Endothelial cell of umbilical vein (primary cell): Measurements from ENCODE around the gene KCNK13. TPM values are rescaled to one million over a fixed set of nuclear protein-coding genes. Genes with fewer than 3 reads are reported as not detected.
"Not testable (repeated sequence)": the region's sequence is repeated elsewhere in the genome, so short reads cannot be mapped to it uniquely, and the experiment has no call there.

Experiments used
- BruUV-seq: library from RNA; stranded (reverse); fragments of 400-500 nt; replicated peaks from 2 replicates; lab custom pipeline; 2021; lab: Mats Ljungman, UMichigan
- CTCF ChIA-PET: fragments of 300-600, 350-600 bp; sonication (Branson Sonifier 250); formaldehyde crosslinking; loops from one replicate; lab custom pipeline; 2021; ENCODE audit warnings: antibody characterized with exemption, inconsistent platforms; lab: Charles Lee
- POLR2A ChIA-PET: fragments of 300-600, 350-600 bp; sonication (Branson Sonifier 250); formaldehyde crosslinking; loops from one replicate; lab custom pipeline; 2021; ENCODE audit warnings: antibody characterized with exemption, inconsistent platforms; lab: Charles Lee
- DNase-seq: peaks from one replicate; pipeline ENCODE4 v3.0.0-alpha.2; 2011; ENCODE audit warnings: low read depth, low spot score
- FAIRE-seq: peaks from 2 replicates; lab custom pipeline; 2011; peaks lifted over from hg19 to GRCh38; lab: Jason Lieb, UNC
- H2AFZ ChIP-seq: 2 replicates; pipeline ENCODE4 v1.6.0; 2012; ENCODE audit warnings: low read depth, low read length, control low read depth, inconsistent platforms
- H3K27ac ChIP-seq: 2 replicates; pipeline ENCODE4 v1.5.1; 2011; ENCODE audit warnings: low read depth, mild to moderate bottlenecking, control low read depth, low read length, moderate library complexity; ENCODE audit not compliant: insufficient read depth
- H3K27me3 ChIP-seq, 2 experiments: 2 replicates each; pipeline versions ENCODE4 v1.6.0 to v1.6.1; 2011; ENCODE audit warnings: low read length in 2 of 2, mixed read lengths in 1 of 2; ENCODE audit not compliant: control insufficient read depth in 2 of 2, insufficient read depth in 2 of 2
- H3K36me3 ChIP-seq, 2 experiments: 2 replicates in 1 of 2; 3 replicates in 1 of 2; pipeline ENCODE4 v1.5.1; 2011; ENCODE audit warnings: low read length in 2 of 2, mild to moderate bottlenecking in 1 of 2, moderate library complexity in 1 of 2; ENCODE audit not compliant: control insufficient read depth in 2 of 2, insufficient read depth in 2 of 2; ENCODE audit errors: extremely low read depth in 1 of 2
- H3K4me1 ChIP-seq: 3 replicates; pipeline ENCODE4 v1.5.1; 2011; ENCODE audit warnings: mild to moderate bottlenecking, low read length; ENCODE audit not compliant: control insufficient read depth, insufficient read depth; ENCODE audit errors: extremely low read depth
- H3K4me2 ChIP-seq: 2 replicates; pipeline ENCODE4 v1.6.1; 2011; ENCODE audit warnings: low read length, control low read depth, mixed read lengths; ENCODE audit not compliant: insufficient read depth
- H3K4me3 ChIP-seq, 3 experiments: fragments of 200-600 bp in 1 of 3; sonication (generic), shearing (Covaris generic) in 1 of 3; replicated peaks in 1 of 3; 2 replicates each; pipeline ENCODE4 v1.5.1; 2011 to 2016; ENCODE audit warnings: control low read depth in 3 of 3, low read length in 3 of 3, mild to moderate bottlenecking in 2 of 3, inconsistent platforms in 1 of 3, low read depth in 1 of 3, moderate library complexity in 1 of 3; ENCODE audit not compliant: insufficient read depth in 1 of 3
- H3K79me2 ChIP-seq: 2 replicates; pipeline ENCODE4 v1.6.0; 2012; ENCODE audit warnings: low read length, inconsistent platforms; ENCODE audit not compliant: control insufficient read depth, insufficient read depth
- H3K9ac ChIP-seq: replicated peaks from 2 replicates; pipeline ENCODE3; 2011; ENCODE audit warnings: low read length, control low read depth; ENCODE audit not compliant: insufficient read depth; ENCODE audit errors: extremely low read depth
- H3K9me1 ChIP-seq: replicated peaks from 3 replicates; pipeline ENCODE4 v1.6.0; 2011; ENCODE audit warnings: mild to moderate bottlenecking, low read length; ENCODE audit not compliant: control insufficient read depth, insufficient read depth; ENCODE audit errors: extremely low read depth
- H3K9me3 ChIP-seq: replicated peaks from 2 replicates; pipeline ENCODE4 v1.5.1; 2012; ENCODE audit warnings: low read length, inconsistent platforms; ENCODE audit not compliant: control insufficient read depth, insufficient read depth
- H4K20me1 ChIP-seq: replicated peaks from 2 replicates; pipeline ENCODE3; 2011; ENCODE audit warnings: mild to moderate bottlenecking, low read length; ENCODE audit not compliant: control insufficient read depth, insufficient read depth; ENCODE audit errors: extremely low read depth
- EZH2 ChIP-seq: IDR thresholded peaks from 2 replicates; pipeline ENCODE4 v1.6.1; 2012; ENCODE audit warnings: borderline replicate concordance, low read depth, mild to moderate bottlenecking, moderate library complexity, low read length, inconsistent platforms; ENCODE audit not compliant: severe bottlenecking
- FOS ChIP-seq: IDR thresholded peaks from 2 replicates; pipeline ENCODE4 v1.6.1; 2011; ENCODE audit warnings: mild to moderate bottlenecking, low read length, moderate library complexity, borderline replicate concordance; ENCODE audit not compliant: insufficient read depth
- GATA2 ChIP-seq: IDR thresholded peaks from 2 replicates; pipeline ENCODE4 v1.7.0; 2011; ENCODE audit warnings: low read depth, mild to moderate bottlenecking, moderate library complexity, mixed read lengths, low read length; ENCODE audit not compliant: insufficient read length, insufficient read depth
- MAX ChIP-seq: IDR thresholded peaks from 2 replicates; pipeline ENCODE4 v1.6.1; 2011; ENCODE audit not compliant: insufficient read depth, insufficient read length
- POLR2A ChIP-seq: IDR thresholded peaks from 2 replicates; pipeline ENCODE4 v1.6.1; 2012; ENCODE audit warnings: low read depth, mild to moderate bottlenecking, control low read depth, low read length
- POLR2AphosphoS5 ChIP-seq: IDR thresholded peaks from 2 replicates; pipeline ENCODE4 v1.6.1; 2012; ENCODE audit warnings: low read depth, mild to moderate bottlenecking, control low read depth, low read length, moderate library complexity; ENCODE audit not compliant: insufficient read depth
- dilution Hi-C: fragments of 300-500 bp; cut with MboI; formaldehyde crosslinking; loops from one replicate; pipeline ENCODE4 v1.15.0; 2019; ENCODE audit warnings: low sequenced_read_pairs; ENCODE audit not compliant: extremely low pct_ligation_motif_present
- intact Hi-C: fragments of 100-400 bp; cut with micrococcal nuclease; formaldehyde crosslinking; loops from one replicate; pipeline ENCODE4 v1.10.0; 2022
- polyA plus RNA-seq, 4 experiments: library from polyadenylated mRNA; depleted of rRNA in 3 of 4; stranded (reverse) in 3 of 4; unstranded in 1 of 4; fragments of >200 nt; gene quantifications; 2 replicates each; pipeline versions ENCODE4 v1.2.1 to v1.2.3, GENCODE V29; 2011 to 2012; ENCODE audit warnings: missing spikeins in 1 of 4
- total RNA-seq: library from RNA; stranded (reverse); gene quantifications from 2 replicates; pipeline ENCODE4 v1.2.3, GENCODE V29; 2021
- TF ChIP-seq, protein P1 (sequence below), 2 donors: IDR thresholded peaks; 1 replicate in 1 of 2; 2 replicates in 1 of 2; pipeline ENCODE4 v1.5.1; 2011; ENCODE audit warnings: low read length in 2 of 2, mild to moderate bottlenecking in 2 of 2, moderate library complexity in 2 of 2, control low read depth in 1 of 2, inconsistent platforms in 1 of 2, low read depth in 1 of 2; ENCODE audit not compliant: insufficient read depth in 1 of 2; ENCODE audit errors: extremely low read depth in 1 of 2

The KCNK13 gene
- total and polyA plus RNA-seq, 2 donors (not counting 3 experiments of a cell fraction or from before 2014, with no cell fraction given), result not detected

DNA sequence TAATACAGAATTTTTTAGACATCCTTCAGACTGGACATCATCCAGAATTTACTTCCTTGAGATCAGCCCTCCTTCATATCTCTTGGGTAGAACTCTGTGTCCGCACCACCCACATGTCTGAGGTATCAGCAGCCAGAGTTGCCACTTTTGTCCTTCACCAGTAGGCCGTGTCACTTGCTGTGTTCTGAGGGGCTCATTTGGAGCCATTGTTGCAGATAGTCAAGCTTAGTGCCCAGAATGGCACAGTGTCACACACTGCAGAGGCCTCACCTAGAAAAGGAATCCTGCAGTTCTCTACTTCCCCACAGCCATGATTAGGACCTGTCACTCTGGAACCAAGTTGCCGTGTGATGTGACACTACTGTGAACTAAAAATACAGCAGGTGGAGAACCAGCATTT lies 36.9 kb upstream of the KCNK13 start:
- no peaks in the 10 kb centered on the region for H4K20me1 ChIP-seq
- no peak overlapping the region for H3K4me2 ChIP-seq
- H3K9me3 ChIP-seq, result no peaks in the 10 kb centered on the region
- POLR2A ChIA-PET, result no interaction called here
- no peak for TF ChIP-seq MAX
- no peak for TF ChIP-seq EZH2
- no peak for TF ChIP-seq GATA2
- TF ChIP-seq, protein P1, sequence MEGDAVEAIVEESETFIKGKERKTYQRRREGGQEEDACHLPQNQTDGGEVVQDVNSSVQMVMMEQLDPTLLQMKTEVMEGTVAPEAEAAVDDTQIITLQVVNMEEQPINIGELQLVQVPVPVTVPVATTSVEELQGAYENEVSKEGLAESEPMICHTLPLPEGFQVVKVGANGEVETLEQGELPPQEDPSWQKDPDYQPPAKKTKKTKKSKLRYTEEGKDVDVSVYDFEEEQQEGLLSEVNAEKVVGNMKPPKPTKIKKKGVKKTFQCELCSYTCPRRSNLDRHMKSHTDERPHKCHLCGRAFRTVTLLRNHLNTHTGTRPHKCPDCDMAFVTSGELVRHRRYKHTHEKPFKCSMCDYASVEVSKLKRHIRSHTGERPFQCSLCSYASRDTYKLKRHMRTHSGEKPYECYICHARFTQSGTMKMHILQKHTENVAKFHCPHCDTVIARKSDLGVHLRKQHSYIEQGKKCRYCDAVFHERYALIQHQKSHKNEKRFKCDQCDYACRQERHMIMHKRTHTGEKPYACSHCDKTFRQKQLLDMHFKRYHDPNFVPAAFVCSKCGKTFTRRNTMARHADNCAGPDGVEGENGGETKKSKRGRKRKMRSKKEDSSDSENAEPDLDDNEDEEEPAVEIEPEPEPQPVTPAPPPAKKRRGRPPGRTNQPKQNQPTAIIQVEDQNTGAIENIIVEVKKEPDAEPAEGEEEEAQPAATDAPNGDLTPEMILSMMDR (IDR thresholded peaks at IDR 0.05; ENCODE audit: extremely low read depth in 1 of 2, insufficient read depth in 1 of 2, low read depth in 1 of 2, low read length in 2 of 2), result no peak
- TF ChIP-seq POLR2AphosphoS5, result no peak
- no peak for TF ChIP-seq POLR2A
- no peak for TF ChIP-seq FOS
- H3K27ac ChIP-seq, result no peak overlapping the region
- no peak overlapping the region for H2AFZ ChIP-seq
- no peak overlapping the region for H3K4me3 ChIP-seq
- DNase-seq (no peak), FAIRE-seq (no peak)
- H3K27me3 ChIP-seq, result no peaks in the 10 kb centered on the region
- no TSS peak for BruUV-seq
- no peak overlapping the region for H3K9ac ChIP-seq
- H3K4me1 ChIP-seq, result no peaks in the 10 kb centered on the region
- intact Hi-C loops, result no loop called here
- CTCF ChIA-PET, result interaction anchor here (0.6 to 1.2 kb wide), 2 partner anchors 20 to 51 kb away, joined by 3 read pairs; no protein-coding TSS in a partner anchor
- H3K36me3 ChIP-seq, result peaks cover 0 to 3% of the 10 kb centered on the region in 2 experiments
- no peaks in the 10 kb centered on the region for H3K79me2 ChIP-seq
- H3K9me1 ChIP-seq, result no peaks in the 10 kb centered on the region
- dilution Hi-C loops, result no loop called here

DNA sequence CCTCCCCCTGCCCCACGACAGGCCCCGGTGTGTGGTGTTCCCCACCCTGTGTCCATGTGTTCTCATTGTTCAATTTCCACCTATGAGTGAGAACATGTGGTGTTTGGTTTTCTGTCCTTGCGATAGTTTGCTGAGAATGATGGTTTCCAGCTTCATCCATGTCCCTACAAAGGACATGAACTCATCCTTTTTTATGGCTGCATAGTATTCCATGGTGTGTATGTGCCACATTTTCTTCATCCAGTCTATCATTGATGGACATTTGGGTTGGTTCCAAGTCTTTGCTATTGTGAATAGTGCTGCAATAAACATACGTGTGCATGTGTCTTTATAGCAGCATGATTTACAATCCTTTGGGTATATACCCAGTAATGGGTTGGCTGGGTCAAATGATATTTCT lies 35.2 kb upstream of the KCNK13 start:
- H3K9me1 ChIP-seq, POLR2A ChIA-PET, H3K9ac ChIP-seq, H4K20me1 ChIP-seq, H3K4me1 ChIP-seq, H2AFZ ChIP-seq, dilution Hi-C loops, H3K27ac ChIP-seq, CTCF ChIA-PET, H3K4me3 ChIP-seq, H3K36me3 ChIP-seq, BruUV-seq, intact Hi-C loops, H3K79me2 ChIP-seq, FAIRE-seq, DNase-seq, H3K4me2 ChIP-seq, H3K27me3 ChIP-seq, H3K9me3 ChIP-seq: not testable (repeated sequence)
